Epidermal melanocyte (primary cell): ENCODE measurements around the gene PDXK.
"Not testable (repeated sequence)": the region's sequence is repeated elsewhere in the genome, so short reads cannot be mapped to it uniquely, and the experiment has no call there.

Experiments
- DNase-seq: peaks from one replicate; pipeline ENCODE4 v3.0.0; 2011; ENCODE audit warnings: low spot score; ENCODE audit not compliant: insufficient read length

The PDXK gene

GRCh38 chr21:43697758-43698643 lies 20.9 kb upstream of the PDXK start:
- DNase-seq, result no peak

GRCh38 chr21:43699492-43699777 lies 19.5 kb upstream of the PDXK start:
- DNase-seq, result not testable (repeated sequence)

- DNase-seq, result no peak
Measured at GRCh38 chr21:43699933-43700599, 18.9 kb upstream of the PDXK start.

- no peak for DNase-seq
Measured at GRCh38 chr21:43701936-43702784, 16.8 kb upstream of the PDXK start.

GRCh38 chr21:43702785-43703034 lies 16.2 kb upstream of the PDXK start:
- no peak for DNase-seq

- no peak for DNase-seq
Measured at GRCh38 chr21:43703035-43703880, 15.7 kb upstream of the PDXK start.

- DNase-seq, result no peak
Measured at GRCh38 chr21:43707462-43707861, 11.5 kb upstream of the PDXK start.

GRCh38 chr21:43708745-43709381 lies 10.1 kb upstream of the PDXK start:
- no peak for DNase-seq

- no peak for DNase-seq
Measured at GRCh38 chr21:43712268-43712942, 6.5 kb upstream of the PDXK start.

- not testable (repeated sequence) for DNase-seq
Measured at GRCh38 chr21:43713123-43713522, 5.8 kb upstream of the PDXK start.

- peak; percentile 68 for DNase-seq
Measured at GRCh38 chr21:43716376-43717165, 2.4 kb upstream of the PDXK start.

- DNase-seq, result peak; percentile 15
Measured at GRCh38 chr21:43717166-43717853, 1.6 kb upstream of the PDXK start.

- DNase-seq, result no peak
Measured at GRCh38 chr21:43717967-43718871, 710 bp upstream of the PDXK start.

- DNase-seq, result no peak
Measured at GRCh38 chr21:43719748-43720538, 1.0 kb downstream of the PDXK start.

GRCh38 chr21:43720539-43721166 lies 1.7 kb downstream of the PDXK start:
- no peak for DNase-seq

GRCh38 chr21:43721206-43721605 lies 2.3 kb downstream of the PDXK start:
- DNase-seq, result no peak

- no peak for DNase-seq
Measured at GRCh38 chr21:43721939-43722338, 3.0 kb downstream of the PDXK start.
